Measurements from ENCODE around the gene NCR1.
A peak's percentile ranks its signal among the peaks of the same experiment; 100 is the strongest.
"Not testable (repeated sequence)": the region's sequence is repeated elsewhere in the genome, so short reads cannot be mapped to it uniquely, and the experiment has no call there.

The NCR1 gene

DNA sequence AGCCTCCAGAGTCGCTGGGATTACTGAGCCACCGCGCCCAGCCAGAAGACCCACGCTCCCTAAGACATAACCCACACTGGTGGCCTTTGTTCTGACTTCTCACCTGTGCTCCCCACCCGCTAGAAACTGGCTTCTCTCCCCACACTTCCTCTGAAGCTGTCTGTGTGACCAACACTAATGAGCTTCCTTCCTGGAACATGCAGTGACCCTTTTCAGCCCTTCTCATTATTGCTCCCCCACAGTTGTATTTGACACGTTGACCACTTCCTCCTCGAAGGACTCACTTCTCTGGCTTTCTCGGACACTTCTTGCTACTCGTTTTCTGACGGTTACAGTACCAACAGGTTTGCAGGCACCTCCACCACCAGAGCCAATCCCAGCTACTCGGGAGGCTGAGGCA, 10.9 kb downstream of the NCR1 start:
- TF ChIP-seq, protein P1, sequence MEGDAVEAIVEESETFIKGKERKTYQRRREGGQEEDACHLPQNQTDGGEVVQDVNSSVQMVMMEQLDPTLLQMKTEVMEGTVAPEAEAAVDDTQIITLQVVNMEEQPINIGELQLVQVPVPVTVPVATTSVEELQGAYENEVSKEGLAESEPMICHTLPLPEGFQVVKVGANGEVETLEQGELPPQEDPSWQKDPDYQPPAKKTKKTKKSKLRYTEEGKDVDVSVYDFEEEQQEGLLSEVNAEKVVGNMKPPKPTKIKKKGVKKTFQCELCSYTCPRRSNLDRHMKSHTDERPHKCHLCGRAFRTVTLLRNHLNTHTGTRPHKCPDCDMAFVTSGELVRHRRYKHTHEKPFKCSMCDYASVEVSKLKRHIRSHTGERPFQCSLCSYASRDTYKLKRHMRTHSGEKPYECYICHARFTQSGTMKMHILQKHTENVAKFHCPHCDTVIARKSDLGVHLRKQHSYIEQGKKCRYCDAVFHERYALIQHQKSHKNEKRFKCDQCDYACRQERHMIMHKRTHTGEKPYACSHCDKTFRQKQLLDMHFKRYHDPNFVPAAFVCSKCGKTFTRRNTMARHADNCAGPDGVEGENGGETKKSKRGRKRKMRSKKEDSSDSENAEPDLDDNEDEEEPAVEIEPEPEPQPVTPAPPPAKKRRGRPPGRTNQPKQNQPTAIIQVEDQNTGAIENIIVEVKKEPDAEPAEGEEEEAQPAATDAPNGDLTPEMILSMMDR (IDR thresholded peaks at IDR 0.05; ENCODE audit: low read depth, low read length) = no peak
- DNase-seq (ENCODE audit: low read depth in 2 of 2) = no peak
- no peak overlapping the region for H3K4me3 ChIP-seq (replicated peaks in 1 of 2; ENCODE audit: low read depth in 2 of 2, low read length in 2 of 2)

DNA sequence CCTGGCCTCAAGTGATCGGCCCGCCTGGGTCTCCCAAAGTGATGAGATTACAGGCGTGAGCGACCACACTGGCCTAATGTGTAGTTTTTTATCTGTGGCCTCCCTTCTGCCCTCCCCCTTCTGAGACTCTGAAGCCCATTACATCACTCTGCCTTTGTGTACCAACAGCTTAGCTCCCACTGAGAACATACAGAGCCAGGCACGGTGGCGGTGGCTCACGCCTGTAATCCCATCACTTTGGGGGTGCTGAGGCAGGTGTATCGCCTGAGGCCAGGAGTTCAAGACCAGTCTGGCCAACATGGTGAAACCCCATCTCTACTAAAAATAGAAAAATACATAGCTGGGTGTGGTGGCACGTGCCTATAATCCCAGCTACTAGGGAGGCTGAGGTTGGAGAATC, 12.6 kb downstream of the NCR1 start:
- no peak overlapping the region for H3K4me3 ChIP-seq (replicated peaks in 1 of 2; ENCODE audit: low read depth in 2 of 2, low read length in 2 of 2)
- no peak for DNase-seq (ENCODE audit: low read depth in 2 of 2)
- TF ChIP-seq, protein P1 (IDR thresholded peaks at IDR 0.05; ENCODE audit: low read depth, low read length) = no peak

DNA sequence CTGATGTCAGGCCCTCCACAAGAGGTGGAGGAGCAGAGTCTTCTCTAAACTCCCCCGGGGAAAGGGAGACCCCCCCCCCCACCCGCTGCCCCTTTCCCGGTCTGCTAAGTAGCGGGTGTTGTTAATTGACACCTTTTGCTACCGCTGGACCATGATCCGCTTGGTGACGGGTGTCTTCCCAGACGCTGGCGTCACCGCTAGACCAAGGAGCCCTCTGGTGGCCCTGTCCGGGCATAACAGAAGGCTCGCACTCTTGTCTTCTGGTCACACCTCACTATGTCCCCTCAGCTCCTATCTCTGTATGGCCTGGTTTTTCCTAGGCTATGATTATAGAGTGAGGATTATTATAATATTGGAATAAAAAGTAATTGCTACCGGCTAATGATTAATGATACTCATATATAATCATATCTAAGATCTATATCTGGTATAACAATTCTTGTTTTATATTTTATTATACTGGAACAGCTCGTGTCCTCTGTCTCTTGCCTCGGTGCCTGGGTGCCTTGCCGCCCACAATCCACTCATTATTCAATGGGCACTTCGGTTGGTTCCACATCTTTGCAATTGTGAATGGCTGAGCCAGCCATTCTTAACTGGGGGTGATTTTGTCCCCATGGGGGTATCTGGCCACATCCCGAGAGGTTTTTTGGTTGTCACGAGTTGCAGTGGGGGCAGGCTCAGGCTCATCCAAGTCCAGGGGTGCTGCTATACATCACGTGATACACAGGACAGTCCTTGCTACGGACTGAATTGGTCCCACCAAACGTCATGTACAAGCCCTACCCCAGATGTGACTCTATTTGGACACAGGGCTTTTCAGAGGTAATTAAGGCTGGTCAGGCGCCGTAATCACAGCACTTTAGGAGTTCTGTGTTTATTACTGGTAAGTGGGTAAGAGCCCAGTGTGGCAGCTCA, 14.0 kb downstream of the NCR1 start:
- DNase-seq (ENCODE audit: low read depth in 2 of 2); H3K4me3 ChIP-seq (replicated peaks in 1 of 2; ENCODE audit: low read depth in 2 of 2, low read length in 2 of 2): not testable (repeated sequence)

DNA sequence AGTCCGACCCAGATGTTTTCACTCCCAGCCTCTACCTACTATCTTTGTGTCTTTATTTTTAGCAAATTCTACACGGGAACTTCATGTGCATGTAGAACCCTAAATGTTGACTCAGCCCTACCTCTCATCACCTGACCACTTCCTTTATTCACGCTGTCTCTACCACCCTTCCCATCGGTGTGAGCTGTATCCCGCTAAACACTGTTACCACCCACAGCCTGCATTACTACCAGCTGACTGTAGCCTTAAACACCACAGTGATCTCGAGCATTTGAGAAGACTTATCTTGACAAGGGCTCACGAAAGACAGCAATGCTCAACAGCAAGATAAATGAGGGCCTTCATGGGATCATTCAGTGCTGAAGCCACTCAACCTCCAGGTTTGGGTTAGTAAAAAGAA, 15.1 kb downstream of the NCR1 start:
- TF ChIP-seq, protein P1 (IDR thresholded peaks at IDR 0.05; ENCODE audit: low read depth, low read length) = no peak
- DNase-seq (ENCODE audit: low read depth in 2 of 2) = no peak
- H3K4me3 ChIP-seq (replicated peaks in 1 of 2; ENCODE audit: low read depth in 2 of 2, low read length in 2 of 2) = no peak overlapping the region

DNA sequence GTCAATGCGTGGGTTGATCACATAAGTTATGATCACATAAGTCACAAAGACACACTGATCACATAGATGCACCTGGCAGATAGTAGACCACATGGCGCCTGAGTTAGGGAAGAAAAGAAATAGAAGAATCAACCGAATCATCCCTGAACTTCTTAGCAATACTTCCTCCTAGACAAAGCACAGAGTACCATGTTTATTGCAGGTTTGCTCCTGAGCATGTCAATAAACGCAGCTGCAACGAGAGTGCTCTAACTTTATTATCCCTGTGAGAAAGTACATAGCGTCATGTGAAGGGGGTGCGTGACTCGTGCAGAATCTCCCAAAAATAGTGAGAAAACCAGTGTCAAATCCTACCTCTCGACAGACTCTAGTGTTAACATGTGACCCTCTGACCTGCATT, 17.3 kb downstream of the NCR1 start:
- no peak overlapping the region for H3K4me3 ChIP-seq (replicated peaks in 1 of 2; ENCODE audit: low read depth in 2 of 2, low read length in 2 of 2)
- DNase-seq (ENCODE audit: low read depth in 2 of 2) = no peak
- TF ChIP-seq, protein P1 (IDR thresholded peaks at IDR 0.05; ENCODE audit: low read depth, low read length) = no peak

DNA sequence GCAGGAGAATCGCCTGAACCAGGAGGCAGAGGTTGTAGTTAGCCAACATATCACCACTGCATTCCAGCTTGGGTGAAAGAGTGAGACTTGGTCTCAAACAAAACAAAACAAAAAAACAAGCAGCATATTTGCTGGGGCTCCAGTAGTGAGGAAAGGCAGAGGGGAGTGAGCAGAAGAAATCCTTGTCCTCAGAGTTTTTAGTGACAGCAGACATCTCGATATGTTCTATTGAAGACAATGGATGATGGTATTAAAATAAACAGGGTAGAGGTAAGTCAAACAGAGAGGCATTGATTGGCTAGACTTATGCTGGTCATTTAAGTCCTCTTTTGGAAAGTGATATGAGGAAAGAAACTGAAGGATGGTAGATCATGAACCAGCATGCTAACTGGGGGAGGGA, 22.4 kb downstream of the NCR1 start:
- H3K4me3 ChIP-seq (replicated peaks in 1 of 2; ENCODE audit: low read depth in 2 of 2, low read length in 2 of 2) = no peak overlapping the region
- TF ChIP-seq, protein P1 (IDR thresholded peaks at IDR 0.05; ENCODE audit: low read depth, low read length) = no peak
- peak in 1 of 2 donors; percentile 8 for DNase-seq (ENCODE audit: low read depth in 2 of 2)

DNA sequence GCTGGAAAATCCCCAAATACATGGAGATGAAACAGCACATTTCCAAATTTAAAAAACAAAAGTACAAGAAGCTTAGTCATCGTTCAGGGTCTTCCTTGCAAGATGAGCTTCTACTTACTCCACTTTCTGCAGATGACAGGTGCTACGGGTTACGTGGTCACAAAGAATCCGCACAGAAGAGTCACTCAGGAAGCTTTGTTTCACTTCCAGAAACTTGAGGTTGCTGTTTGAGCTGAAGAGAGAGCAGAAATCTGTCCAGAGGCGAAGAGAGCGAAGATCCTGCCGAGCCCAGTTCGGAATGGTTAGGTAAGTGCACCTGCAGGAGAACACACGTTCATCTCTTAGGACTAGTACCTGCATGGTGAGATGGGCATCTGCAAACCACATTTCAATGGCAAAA, 32.0 kb downstream of the NCR1 start:
- H3K4me3 ChIP-seq (replicated peaks in 1 of 2; ENCODE audit: low read depth in 2 of 2, low read length in 2 of 2) = no peak overlapping the region
- no peak for DNase-seq (ENCODE audit: low read depth in 2 of 2)
- TF ChIP-seq, protein P1 (IDR thresholded peaks at IDR 0.05; ENCODE audit: low read depth, low read length) = no peak

All from cardiac fibroblast (primary cell).